Placental epithelial cell (primary cell): ENCODE measurements around the gene OR10H5. TPM values are rescaled to one million over a fixed set of nuclear protein-coding genes. Genes with fewer than 3 reads are reported as not detected.

Source experiments
- total RNA-seq: library from RNA; depleted of rRNA; stranded (reverse); fragments of >200 nt; gene quantifications from 2 replicates; pipeline ENCODE4 v1.2.3, GENCODE V29; 2012

Gene OR10H5, protein sequence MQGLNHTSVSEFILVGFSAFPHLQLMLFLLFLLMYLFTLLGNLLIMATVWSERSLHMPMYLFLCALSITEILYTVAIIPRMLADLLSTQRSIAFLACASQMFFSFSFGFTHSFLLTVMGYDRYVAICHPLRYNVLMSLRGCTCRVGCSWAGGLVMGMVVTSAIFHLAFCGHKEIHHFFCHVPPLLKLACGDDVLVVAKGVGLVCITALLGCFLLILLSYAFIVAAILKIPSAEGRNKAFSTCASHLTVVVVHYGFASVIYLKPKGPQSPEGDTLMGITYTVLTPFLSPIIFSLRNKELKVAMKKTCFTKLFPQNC
- total RNA-seq: under 0.01 TPM in 1 of 2 replicates, not detected in the other

DNA sequence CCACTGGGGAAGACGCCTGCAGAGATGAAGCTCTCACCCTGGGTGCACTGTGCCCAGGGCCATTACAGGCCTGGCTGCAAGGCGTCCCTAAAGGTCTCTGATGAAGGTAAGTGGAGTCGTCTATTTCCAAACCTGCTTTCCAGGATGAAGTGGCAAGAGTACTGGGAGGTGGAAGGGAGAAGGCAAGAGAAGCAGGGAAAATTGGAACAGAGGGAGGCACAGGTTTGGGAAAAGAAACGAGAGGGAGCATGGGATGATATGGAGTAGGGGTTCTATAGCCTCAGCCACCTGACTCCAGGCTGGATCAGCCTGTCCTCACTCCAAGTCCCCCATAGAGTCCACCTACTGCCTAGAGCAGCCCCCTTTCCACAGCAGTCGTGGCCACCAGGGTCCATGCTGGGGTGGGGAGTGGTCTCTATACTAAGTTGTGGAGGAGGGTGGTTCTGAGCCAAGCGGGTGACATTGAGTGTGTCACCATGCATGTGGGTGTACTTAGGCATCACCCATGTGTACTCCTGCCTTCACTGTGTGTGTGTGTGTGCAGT, at the start of gene OR10H5:
OR10H5 (plus strand) TSS at position 51 of the 545 bp plus-strand sequence. CDS start 6,388 bp downstream, outside the sequence.

DNA sequence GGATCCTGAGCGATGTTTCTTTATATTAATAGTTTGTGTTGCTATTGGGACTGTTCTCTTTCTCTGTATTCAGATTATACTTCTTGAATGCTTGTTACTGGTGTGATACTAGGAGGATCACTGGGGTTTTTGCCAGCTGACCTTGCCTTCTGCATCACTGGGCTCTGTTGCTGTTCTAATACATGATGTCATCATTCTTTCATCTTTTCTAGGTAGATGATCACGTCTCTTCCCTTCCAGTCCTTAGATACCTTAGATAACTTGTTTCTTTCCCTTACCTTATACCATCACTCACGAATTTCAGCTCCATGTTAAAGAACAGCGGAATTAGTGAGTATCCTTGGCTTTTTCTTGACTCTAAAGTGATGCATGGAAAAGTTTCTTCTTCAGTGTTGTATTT, 49.7 kb upstream of the OR10H5 start, which contains the start of gene OR10H3:
OR10H3 (plus strand) TSS at position 264 of the 400 bp plus-strand sequence. CDS start 3,408 bp downstream, outside the sequence.

DNA sequence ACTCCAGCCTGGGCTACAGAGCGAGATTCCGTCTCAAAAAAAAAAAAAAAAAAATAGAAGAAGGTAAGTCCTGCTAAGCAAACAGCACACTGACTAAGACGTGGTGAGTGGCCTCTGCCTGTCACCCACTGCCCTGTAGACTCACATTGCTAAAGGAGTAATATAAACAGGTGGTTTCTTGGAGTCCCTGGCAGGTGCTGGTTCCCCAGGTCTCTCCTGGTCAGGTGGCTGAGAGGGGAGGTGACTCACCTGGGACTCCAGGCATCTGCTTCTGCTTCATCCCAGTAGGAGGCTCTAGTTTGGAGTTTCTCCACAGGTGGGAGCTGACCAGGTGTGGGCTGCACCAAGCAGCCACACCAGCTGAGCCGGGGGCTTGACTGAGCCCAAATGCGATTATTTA, 27.8 kb downstream of the OR10H5 start, which contains the start of gene OR10H1:
OR10H1 (minus strand) TSS at position 359 of the 400 bp plus-strand sequence. CDS start 7,627 bp downstream, outside the sequence.

Other genes with a start within 250 kb of the OR10H5 start
- not detected in 2 replicates for gene CYP4F8, start 172.4 kb upstream of the OR10H5 start, total RNA-seq
- under 0.01 TPM in 1 of 2 replicates, not detected in the other for gene CYP4F3, start 146.8 kb upstream of the OR10H5 start, total RNA-seq
- not detected in 2 replicates for gene CYP4F12, start 114.6 kb upstream of the OR10H5 start, total RNA-seq
- not detected in 2 replicates for gene OR10H2, start 59.6 kb upstream of the OR10H5 start, total RNA-seq
- not detected in 2 replicates for gene OR10H3, start 49.7 kb upstream of the OR10H5 start, total RNA-seq
- gene OR10H1, start 28.0 kb downstream of the OR10H5 start, total RNA-seq: not detected in 2 replicates
- not detected in 2 replicates for gene CYP4F2, start 110.4 kb downstream of the OR10H5 start, total RNA-seq
- not detected in 2 replicates for gene CYP4F11, start 146.9 kb downstream of the OR10H5 start, total RNA-seq
- not detected in 2 replicates for gene OR10H4, start 161.3 kb downstream of the OR10H5 start, total RNA-seq